Measurements from ENCODE around the gene MAPK14. TPM values are rescaled to one million over a fixed set of nuclear protein-coding genes. Genes with fewer than 3 reads are reported as not detected.
"Not testable (repeated sequence)": the region's sequence is repeated elsewhere in the genome, so short reads cannot be mapped to it uniquely, and the experiment has no call there.

Gene MAPK14
- total and polyA plus RNA-seq, 2 donors from 2014 or later, result 19.9 to 56.6 TPM

DNA sequence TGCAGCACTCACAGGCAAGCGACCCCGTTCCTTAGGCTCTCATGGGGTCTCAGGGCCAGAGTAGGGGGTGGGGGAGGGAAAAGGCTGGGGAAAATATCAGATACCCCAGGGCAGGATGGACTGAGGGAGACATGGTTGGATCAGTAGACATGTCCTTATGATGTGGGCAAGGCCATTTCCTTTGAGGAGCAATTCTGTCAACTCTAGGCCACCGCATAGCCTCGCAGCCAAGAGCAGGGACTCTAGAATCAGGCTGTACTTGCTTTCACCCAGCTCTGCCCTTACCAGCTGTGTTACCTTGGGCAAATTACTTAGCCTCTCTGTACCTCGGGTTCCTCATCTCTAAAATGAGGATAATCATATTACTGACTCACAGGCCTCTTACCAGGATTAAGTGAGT, 100.5 kb downstream of the MAPK14 start:
- Histone ChIP-seq H3K36me3 (ENCODE audit: control insufficient read depth in 2 of 3, insufficient read depth in 3 of 3, low read length in 3 of 3) (no peaks in the 10 kb centered on the region), H3K27ac (ENCODE audit: low read depth in 2 of 2, low read length in 2 of 2) (no peak overlapping the region), H3K27me3 (ENCODE audit: control insufficient read depth, insufficient read depth, low read length) (no peaks in the 10 kb centered on the region), H3K4me3 (ENCODE audit: low read length in 3 of 3) (no peak overlapping the region), H3K4me1 (ENCODE audit: control insufficient read depth in 2 of 3, insufficient read depth in 2 of 3, low read depth in 1 of 3, low read length in 3 of 3) (peaks cover 2 to 33% (median 17%) of the 10 kb centered on the region in 3 donors), H3K9me3 (ENCODE audit: control insufficient read depth in 2 of 3, insufficient read depth in 1 of 3, low read length in 3 of 3) (no peaks in the 10 kb centered on the region), H3K9ac (ENCODE audit: low read length in 3 of 3) (no peak overlapping the region)
- no peak for FAIRE-seq
- intact Hi-C loops (cut with DNase I), result no loop called here
- TF ChIP-seq, protein P1, sequence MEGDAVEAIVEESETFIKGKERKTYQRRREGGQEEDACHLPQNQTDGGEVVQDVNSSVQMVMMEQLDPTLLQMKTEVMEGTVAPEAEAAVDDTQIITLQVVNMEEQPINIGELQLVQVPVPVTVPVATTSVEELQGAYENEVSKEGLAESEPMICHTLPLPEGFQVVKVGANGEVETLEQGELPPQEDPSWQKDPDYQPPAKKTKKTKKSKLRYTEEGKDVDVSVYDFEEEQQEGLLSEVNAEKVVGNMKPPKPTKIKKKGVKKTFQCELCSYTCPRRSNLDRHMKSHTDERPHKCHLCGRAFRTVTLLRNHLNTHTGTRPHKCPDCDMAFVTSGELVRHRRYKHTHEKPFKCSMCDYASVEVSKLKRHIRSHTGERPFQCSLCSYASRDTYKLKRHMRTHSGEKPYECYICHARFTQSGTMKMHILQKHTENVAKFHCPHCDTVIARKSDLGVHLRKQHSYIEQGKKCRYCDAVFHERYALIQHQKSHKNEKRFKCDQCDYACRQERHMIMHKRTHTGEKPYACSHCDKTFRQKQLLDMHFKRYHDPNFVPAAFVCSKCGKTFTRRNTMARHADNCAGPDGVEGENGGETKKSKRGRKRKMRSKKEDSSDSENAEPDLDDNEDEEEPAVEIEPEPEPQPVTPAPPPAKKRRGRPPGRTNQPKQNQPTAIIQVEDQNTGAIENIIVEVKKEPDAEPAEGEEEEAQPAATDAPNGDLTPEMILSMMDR (IDR thresholded peaks at IDR 0.05; ENCODE audit: borderline replicate concordance, extremely low read depth, insufficient read depth), result no peak
- DNase-seq, result no peak

DNA sequence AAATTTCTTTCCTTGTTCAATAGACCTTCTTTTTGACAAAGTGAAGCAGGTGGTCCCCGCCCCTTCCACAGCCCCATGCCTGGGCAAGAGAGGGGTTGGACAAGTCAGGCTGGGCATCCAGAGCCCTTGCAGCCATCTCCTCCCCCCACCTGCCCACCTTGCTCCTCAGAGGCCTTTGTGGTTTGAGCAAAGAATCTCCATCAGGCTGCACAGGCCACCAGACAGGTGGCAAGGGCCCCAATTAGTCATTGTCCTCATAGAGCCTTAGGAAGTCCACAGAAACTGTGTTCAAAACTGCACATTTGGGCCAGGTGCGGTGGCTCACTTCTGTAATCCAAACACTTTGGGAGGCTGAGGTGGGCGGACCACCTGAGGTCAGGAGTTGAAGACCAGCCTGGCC, 101.2 kb downstream of the MAPK14 start:
- TF ChIP-seq, protein P1 (IDR thresholded peaks at IDR 0.05; ENCODE audit: borderline replicate concordance, extremely low read depth, insufficient read depth), result no peak
- H3K36me3 ChIP-seq (ENCODE audit: control insufficient read depth in 2 of 3, insufficient read depth in 3 of 3, low read length in 3 of 3), result no peaks in the 10 kb centered on the region
- peaks cover 2 to 30% (median 17%) of the 10 kb centered on the region in 3 donors for H3K4me1 ChIP-seq (ENCODE audit: control insufficient read depth in 2 of 3, insufficient read depth in 2 of 3, low read depth in 1 of 3, low read length in 3 of 3)
- no peak overlapping the region for H3K27ac ChIP-seq (ENCODE audit: low read depth in 2 of 2, low read length in 2 of 2)
- intact Hi-C loops (cut with DNase I), result no loop called here
- FAIRE-seq (no peak), DNase-seq (no peak)
- no peaks in the 10 kb centered on the region for H3K9me3 ChIP-seq (ENCODE audit: control insufficient read depth in 2 of 3, insufficient read depth in 1 of 3, low read length in 3 of 3)
- H3K9ac ChIP-seq (ENCODE audit: low read length in 3 of 3), result no peak overlapping the region
- no peak overlapping the region for H3K4me3 ChIP-seq (ENCODE audit: low read length in 3 of 3)
- H3K27me3 ChIP-seq (ENCODE audit: control insufficient read depth, insufficient read depth, low read length), result no peaks in the 10 kb centered on the region

DNA sequence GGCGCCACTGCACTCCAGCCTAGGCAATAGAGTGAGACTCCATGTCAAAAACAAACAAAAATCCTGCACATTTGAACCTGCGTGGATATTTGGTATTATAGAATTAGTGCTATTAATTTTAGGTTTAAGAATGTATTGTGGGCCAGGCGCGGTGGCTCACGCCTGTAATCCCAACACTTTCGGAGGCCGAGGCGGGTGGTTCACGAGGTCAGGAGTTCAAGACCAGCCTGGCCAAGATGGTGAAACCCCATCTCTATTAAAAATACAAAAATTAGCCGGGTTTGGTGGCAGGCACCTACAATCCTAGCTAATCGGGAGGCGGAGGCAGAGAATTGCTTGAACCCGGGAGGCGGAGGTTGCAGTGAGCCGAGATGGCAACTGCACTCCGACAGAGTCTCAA, 101.7 kb downstream of the MAPK14 start:
- H3K27ac ChIP-seq (ENCODE audit: low read depth in 2 of 2, low read length in 2 of 2); H3K9me3 ChIP-seq (ENCODE audit: control insufficient read depth in 2 of 3, insufficient read depth in 1 of 3, low read length in 3 of 3); H3K36me3 ChIP-seq (ENCODE audit: control insufficient read depth in 2 of 3, insufficient read depth in 3 of 3, low read length in 3 of 3); intact Hi-C loops (cut with DNase I); H3K27me3 ChIP-seq (ENCODE audit: control insufficient read depth, insufficient read depth, low read length); DNase-seq; H3K9ac ChIP-seq (ENCODE audit: low read length in 3 of 3); FAIRE-seq; H3K4me3 ChIP-seq (ENCODE audit: low read length in 3 of 3): not testable (repeated sequence)
- H3K4me1 ChIP-seq (ENCODE audit: control insufficient read depth in 2 of 3, insufficient read depth in 2 of 3, low read depth in 1 of 3, low read length in 3 of 3), result peaks cover 2 to 30% (median 17%) of the 10 kb centered on the region in 3 donors

DNA sequence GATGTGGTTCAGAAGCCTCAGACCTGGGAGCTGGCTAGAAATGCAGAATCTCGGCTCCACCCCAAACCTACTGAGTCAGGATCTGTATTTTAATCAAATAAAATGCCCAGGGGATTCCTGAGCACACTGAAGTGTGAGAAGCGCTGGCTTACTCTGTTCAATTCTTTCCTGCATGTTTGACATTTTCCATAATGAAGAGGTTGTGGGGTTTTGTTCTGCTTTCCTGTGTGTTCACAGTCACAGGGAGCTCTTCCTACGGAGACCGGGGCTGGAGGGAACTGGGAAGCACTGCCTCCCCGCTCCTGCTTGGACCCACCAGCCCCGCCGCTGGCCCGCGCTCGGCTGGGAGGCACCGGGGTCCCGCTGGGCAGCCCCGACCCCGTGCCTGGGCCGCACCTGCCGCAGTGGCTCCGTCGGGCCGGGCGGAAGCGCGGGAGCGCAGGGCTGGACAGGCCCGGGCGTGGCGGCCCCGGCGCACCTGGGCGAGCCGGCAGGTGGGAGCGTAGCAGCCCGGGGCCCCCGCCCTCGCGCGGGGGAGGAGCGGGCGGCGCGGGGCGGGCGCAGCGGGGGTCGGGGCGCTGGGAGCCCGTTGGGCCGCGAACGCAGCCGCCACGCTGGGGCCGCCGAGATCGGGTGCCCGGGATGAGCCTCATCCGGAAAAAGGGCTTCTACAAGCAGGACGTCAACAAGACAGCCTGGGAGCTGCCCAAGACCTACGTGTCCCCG, 102.5 kb downstream of the MAPK14 start, which contains the start of gene MAPK13:
TSS of gene MAPK13 (plus strand) at position 573 of the 726 bp plus-strand sequence. CDS start at position 643, 70 bp downstream.
- Histone ChIP-seq H3K4me3 (ENCODE audit: low read length in 3 of 3) (peak within 1 kb of the TSS; percentile 28 to 36 (median 30)), H3K9ac (ENCODE audit: low read length in 3 of 3) (peak within 1 kb of the TSS in 1 of 3 donors; percentile 63), H3K4me1 (ENCODE audit: control insufficient read depth in 2 of 3, insufficient read depth in 2 of 3, low read depth in 1 of 3, low read length in 3 of 3) (peaks cover 2 to 30% (median 17%) of the 10 kb centered on the region in 3 donors), H3K27me3 (ENCODE audit: control insufficient read depth, insufficient read depth, low read length) (no peaks in the 10 kb centered on the region), H3K36me3 (ENCODE audit: control insufficient read depth in 2 of 3, insufficient read depth in 3 of 3, low read length in 3 of 3) (no peaks in the 10 kb centered on the region), H3K27ac (ENCODE audit: low read depth in 2 of 2, low read length in 2 of 2) (peak within 1 kb of the TSS; percentile 67 to 88), H3K9me3 (ENCODE audit: control insufficient read depth in 2 of 3, insufficient read depth in 1 of 3, low read length in 3 of 3) (no peaks in the 10 kb centered on the region)
- TF ChIP-seq, protein P1 (IDR thresholded peaks at IDR 0.05; ENCODE audit: borderline replicate concordance, extremely low read depth, insufficient read depth), result no peak
- peak in 2 of 5 donors; percentile 17 to 23 for DNase-seq
- intact Hi-C loops (cut with DNase I), result no loop called here
- FAIRE-seq, result no peak
